Thoracic aorta (tissue), 2 donors: ENCODE results near the gene SHOC1. TPM values are rescaled to one million over a fixed set of nuclear protein-coding genes. Genes with fewer than 3 reads are reported as not detected.

ENCODE experiments used
- ATAC-seq: fragments of 150-250 bp; one replicate; pipeline ENCODE4 v1.8.0; 2017; ENCODE audit warnings: low read depth; ENCODE audit not compliant: insufficient number of reproducible peaks, low FRiP score
- DNase-seq: peaks from one replicate; pipeline ENCODE4 v3.0.0-alpha.2; 2020; ENCODE audit warnings: low spot score
- H3K27ac ChIP-seq, 2 donors: fragments of 200-600 bp; sonication (generic); 1 replicate in 1 of 2; 2 replicates in 1 of 2; pipeline ENCODE4 v1.5.1; 2016; ENCODE audit warnings: mild to moderate bottlenecking in 2 of 2, moderate library complexity in 2 of 2
- H3K27me3 ChIP-seq: fragments of 200-600 bp; sonication (generic); replicated peaks from 2 replicates; pipeline ENCODE4 v1.6.0; 2016; ENCODE audit warnings: mild to moderate bottlenecking; ENCODE audit not compliant: insufficient read depth
- H3K36me3 ChIP-seq: fragments of 200-600 bp; sonication (generic); one replicate; pipeline ENCODE4 v1.5.1; 2016
- H3K4me1 ChIP-seq, 2 donors: fragments of 200-600 bp; sonication (generic); 1 replicate in 1 of 2; 2 replicates in 1 of 2; pipeline versions ENCODE4 v1.5.1 to v1.6.0; 2016; ENCODE audit warnings: low read depth in 2 of 2, mild to moderate bottlenecking in 1 of 2; ENCODE audit not compliant: control insufficient read depth in 1 of 2
- H3K4me3 ChIP-seq: fragments of 200-600 bp; sonication (generic); 2 replicates; pipeline ENCODE4 v1.5.1; 2016; ENCODE audit warnings: mild to moderate bottlenecking
- H3K9me3 ChIP-seq: fragments of 200-600 bp; sonication (generic); 2 replicates; pipeline ENCODE4 v1.5.1; 2016
- CTCF ChIP-seq: fragments of 200-600 bp; sonication (generic); IDR thresholded peaks from one replicate; pipeline ENCODE4 v1.5.1; 2019; ENCODE audit warnings: antibody characterized with exemption
- total RNA-seq, 2 donors: library from RNA; depleted of rRNA; stranded (reverse); fragments of >200 nt; gene quantifications; one replicate each; pipeline versions ENCODE4 v1.1.0 to v1.2.3, GENCODE V29; 2016

The SHOC1 gene
- total RNA-seq, 2 donors from 2014 or later, result not detected

GRCh38 chr9:111805830-111806241 lies 11.1 kb upstream of the SHOC1 start:
- no peaks in the 10 kb centered on the region for H3K9me3 ChIP-seq
- no peak for ATAC-seq
- no peaks in the 10 kb centered on the region for H3K36me3 ChIP-seq
- no peak overlapping the region for H3K27ac ChIP-seq
- TF ChIP-seq CTCF, result no peak
- no peaks in the 10 kb centered on the region for H3K27me3 ChIP-seq
- no peak overlapping the region for H3K4me3 ChIP-seq
- H3K4me1 ChIP-seq, result no peaks in the 10 kb centered on the region
- no peak for DNase-seq

DNA sequence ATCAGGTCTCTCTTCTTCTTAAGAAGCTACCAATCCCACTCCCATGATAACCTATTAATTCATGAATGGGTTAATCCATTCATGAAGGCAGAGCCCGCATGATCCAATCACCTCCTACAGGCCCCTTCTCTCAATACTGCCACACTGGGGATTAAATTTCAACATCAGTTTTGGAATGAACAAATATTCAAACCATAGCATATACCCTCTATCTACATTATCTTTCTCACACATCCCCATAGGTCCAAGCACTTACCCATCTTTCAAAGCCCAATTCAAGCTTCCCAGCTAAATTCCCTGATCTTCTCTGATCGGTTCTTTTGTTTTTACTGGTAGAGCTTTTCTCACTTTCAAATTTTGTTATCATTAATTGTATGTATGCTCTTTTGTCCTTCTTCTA lies 10.5 kb upstream of the SHOC1 start:
- Histone ChIP-seq H3K27me3 (no peaks in the 10 kb centered on the region), H3K9me3 (no peaks in the 10 kb centered on the region), H3K4me1 (no peaks in the 10 kb centered on the region), H3K27ac (no peak overlapping the region), H3K36me3 (no peaks in the 10 kb centered on the region), H3K4me3 (no peak overlapping the region)
- no peak for TF ChIP-seq CTCF
- ATAC-seq (no peak), DNase-seq (no peak)

DNA sequence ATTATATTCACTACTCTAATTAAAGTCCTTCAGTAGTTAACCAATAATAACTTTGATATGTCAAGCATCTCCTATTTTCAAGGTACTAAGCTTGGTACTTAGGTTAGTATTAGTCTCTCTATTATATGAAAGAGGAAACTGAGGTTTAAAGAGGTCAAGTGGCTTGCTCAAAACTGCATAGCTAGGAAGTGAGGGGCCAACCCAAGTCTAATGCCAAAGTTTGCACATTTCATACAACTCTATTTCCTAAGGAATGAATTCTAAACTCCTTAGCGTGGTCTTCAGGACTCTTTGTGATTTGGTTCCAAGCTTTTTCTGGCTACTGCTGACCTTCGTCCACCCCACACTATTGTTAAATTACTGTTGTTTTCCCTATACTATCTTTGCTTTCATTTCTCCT lies 9.9 kb upstream of the SHOC1 start:
- Histone ChIP-seq H3K27ac (no peak overlapping the region), H3K27me3 (no peaks in the 10 kb centered on the region), H3K9me3 (no peaks in the 10 kb centered on the region), H3K4me1 (no peaks in the 10 kb centered on the region), H3K36me3 (no peaks in the 10 kb centered on the region), H3K4me3 (no peak overlapping the region)
- TF ChIP-seq CTCF, result no peak
- ATAC-seq (no peak), DNase-seq (no peak)

GRCh38 chr9:111803924-111804323 lies 9.2 kb upstream of the SHOC1 start:
- H3K9me3 ChIP-seq, result no peaks in the 10 kb centered on the region
- no peak overlapping the region for H3K4me3 ChIP-seq
- no peak for TF ChIP-seq CTCF
- H3K4me1 ChIP-seq, result no peaks in the 10 kb centered on the region
- no peak for DNase-seq
- no peaks in the 10 kb centered on the region for H3K27me3 ChIP-seq
- ATAC-seq, result no peak
- H3K27ac ChIP-seq, result no peak overlapping the region
- no peaks in the 10 kb centered on the region for H3K36me3 ChIP-seq

DNA sequence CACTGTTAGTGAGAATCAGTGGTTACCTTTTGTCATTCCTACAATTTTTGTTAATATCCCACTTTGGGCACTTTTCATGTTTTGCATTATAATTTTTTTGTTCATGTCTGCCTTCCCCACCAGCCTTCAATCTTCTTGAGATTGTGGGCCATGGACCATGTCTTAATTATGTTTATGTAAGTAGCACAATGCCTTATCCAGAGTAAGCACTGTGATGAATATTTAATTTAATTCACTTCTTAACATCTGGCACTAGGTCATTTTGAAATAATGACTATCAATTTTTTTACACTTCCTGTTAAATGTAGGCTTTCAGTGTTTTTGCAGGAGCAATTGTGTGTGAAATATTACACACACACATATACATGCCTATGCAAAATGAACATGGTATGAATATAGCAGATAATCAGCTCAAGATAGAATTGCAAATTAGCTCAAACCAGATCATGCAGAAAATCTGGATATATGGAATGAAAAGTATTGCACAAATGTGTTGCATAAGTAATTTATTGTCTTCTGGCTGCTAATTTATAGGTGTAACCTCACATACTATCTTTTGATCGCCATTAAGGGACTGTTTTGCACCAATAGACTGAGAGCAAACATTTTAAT lies 5.3 kb upstream of the SHOC1 start:
- TF ChIP-seq CTCF, result no peak
- ATAC-seq, result no peak

More for the DNA sequence above, 5.3 kb upstream of the SHOC1 start:
- Histone ChIP-seq H3K27ac (no peak overlapping the region), H3K4me3 (no peak overlapping the region), H3K4me1 (no peaks in the 10 kb centered on the region), H3K27me3 (no peaks in the 10 kb centered on the region), H3K9me3 (no peaks in the 10 kb centered on the region), H3K36me3 (no peaks in the 10 kb centered on the region)
- no peak for DNase-seq
